PC-3 (cell line): ENCODE data around the gene SLC41A3.
"Not testable (repeated sequence)": the region's sequence is repeated elsewhere in the genome, so short reads cannot be mapped to it uniquely, and the experiment has no call there.

Source experiments
- CTCF ChIP-seq: fragments of 300-600 bp; sonication (generic); conservative IDR thresholded peaks from 2 replicates; pipeline ENCODE4 v1.5.1; 2017; ENCODE audit warnings: antibody characterized with exemption, low read depth, mild to moderate bottlenecking, low read length
- EZH2 ChIP-seq: fragments of 300-600 bp; sonication (generic); IDR thresholded peaks from one replicate; pipeline ENCODE4 v1.6.1; 2017; ENCODE audit warnings: antibody characterized with exemption, mild to moderate bottlenecking, low read length; ENCODE audit not compliant: unreplicated experiment

DNA sequence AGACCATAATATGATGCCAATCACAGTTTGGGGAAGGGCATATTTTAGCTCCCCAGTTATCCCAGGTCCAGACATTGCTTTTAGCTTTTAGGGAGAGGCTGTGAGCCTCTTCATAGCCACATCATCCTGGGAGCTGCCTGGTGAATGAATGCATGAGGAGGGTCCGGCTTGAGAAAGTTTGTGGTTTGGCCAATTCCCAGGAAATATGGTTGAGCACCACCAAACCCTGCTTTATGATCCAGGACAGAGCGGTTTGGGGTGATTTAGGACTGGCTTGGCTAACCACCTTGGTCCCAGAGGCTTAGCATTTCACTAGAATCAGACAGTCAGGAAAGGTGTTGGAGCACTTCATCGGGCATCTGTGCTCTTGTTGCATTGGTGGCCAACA lies 107.9 kb downstream of the SLC41A3 start:
- TF ChIP-seq CTCF, EZH2: not testable (repeated sequence)
